GM18861 (cell line): Measurements from ENCODE around the gene ATXN7.

Source experiments
- ATAC-seq: cut with Tn5 transposase; IDR thresholded peaks from one replicate; pipeline ENCODE4 v1.9.1; 2021; ENCODE audit not compliant: unreplicated experiment

ATXN7 gene

DNA sequence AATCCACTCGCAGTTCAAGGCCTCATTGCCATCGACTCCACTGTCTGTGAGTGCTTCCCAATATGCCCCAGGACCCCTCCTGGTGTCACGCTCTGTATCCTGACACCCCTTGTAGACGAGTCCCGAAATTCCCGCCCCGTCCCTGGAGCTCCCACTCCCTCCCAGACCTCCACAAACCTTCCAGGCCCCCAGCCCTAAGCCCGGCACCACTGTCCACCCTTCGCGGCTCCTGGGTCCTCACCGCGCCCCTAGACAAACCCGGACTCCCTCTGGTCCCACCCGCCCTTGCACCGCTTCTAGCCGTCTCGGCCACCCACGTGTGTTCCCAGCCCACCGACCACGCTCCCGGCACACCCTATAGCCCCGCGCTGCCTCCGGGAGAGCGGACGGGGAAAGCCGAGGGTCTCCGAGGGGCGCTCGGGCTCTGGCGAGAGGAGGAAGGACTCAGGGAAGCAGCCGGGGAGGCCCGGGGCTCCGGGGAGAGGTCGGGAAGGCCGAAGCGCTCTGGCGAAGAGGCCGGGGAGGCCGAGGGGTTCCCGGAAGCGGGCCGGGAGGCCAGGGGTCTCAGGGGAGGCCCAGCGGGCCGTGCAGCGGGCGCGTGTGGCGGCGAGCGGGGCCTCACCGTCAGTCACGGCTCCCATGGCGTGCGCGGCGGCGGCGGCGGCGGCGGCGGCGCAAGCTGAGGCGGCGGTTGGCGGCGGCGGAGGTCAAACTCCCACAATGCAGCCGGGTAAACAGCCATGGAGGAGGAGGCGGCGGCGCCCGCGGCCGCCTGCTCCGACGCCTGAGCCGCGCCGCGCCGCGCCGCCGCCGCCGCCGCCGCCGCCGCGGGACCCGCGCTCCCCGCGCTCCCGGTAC, at the start of gene ATXN7, which contains the start of gene THOC7:
Gene ATXN7, plus strand, starts transcription at position 718 of the 858 bp plus-strand sequence. CDS start 48,732 bp downstream, outside the sequence.
Gene THOC7, minus strand, starts transcription at position 656 of the 858 bp plus-strand sequence. Its CDS starts 15 bp downstream, at position 641.
- ATAC-seq, result peak; percentile 54

DNA sequence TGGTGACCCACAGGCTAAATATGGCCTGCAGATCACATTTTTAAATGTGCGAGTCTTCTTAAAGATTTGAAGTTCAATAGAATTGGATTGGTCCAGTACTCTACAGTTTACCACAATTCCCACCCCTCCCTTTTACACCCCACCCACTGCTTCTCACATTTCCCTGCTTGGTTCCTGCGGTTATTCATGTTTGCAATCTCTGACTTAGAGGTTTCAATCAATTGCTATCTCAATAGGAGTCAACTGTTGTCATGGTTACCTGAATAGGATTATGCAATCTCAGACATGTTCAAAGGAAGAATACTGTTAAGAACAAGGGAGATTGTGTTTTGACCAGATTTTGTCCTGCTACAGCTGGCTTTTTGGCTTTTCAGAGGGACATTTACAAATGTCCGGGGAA, 49.4 kb upstream of the ATXN7 start:
- ATAC-seq, result no peak

GRCh38 chr3:63817225-63817624, 46.4 kb upstream of the ATXN7 start:
- no peak for ATAC-seq

GRCh38 chr3:63818282-63819150, 45.2 kb upstream of the ATXN7 start:
- ATAC-seq, result peak; percentile 89

- ATAC-seq, result no peak
Measured at GRCh38 chr3:63819151-63819398, 44.6 kb upstream of the ATXN7 start, which contains the start of gene C3orf49. Gene C3orf49 (plus strand): TSS chr3:63819299. CDS start chr3:63819472, 173 bp downstream.

DNA sequence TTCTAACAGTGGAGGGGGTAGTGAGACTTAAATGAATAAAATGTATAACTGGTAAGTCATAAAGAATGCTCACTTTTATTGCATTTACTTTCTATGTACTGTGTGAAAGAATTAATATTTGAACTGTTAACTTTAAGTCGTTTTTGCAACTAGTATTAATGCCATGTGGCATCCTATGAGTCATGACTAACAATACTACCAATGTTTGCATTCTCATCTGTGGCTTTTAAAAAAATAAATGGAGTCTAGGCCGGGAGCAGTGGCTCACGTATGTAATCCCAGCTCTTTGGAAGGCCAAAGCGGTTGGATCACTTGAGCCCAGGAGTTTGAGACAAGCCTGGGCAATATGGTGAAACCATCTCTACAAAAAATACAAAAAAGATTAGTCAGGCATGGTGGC, 39.4 kb upstream of the ATXN7 start:
- no peak for ATAC-seq

DNA sequence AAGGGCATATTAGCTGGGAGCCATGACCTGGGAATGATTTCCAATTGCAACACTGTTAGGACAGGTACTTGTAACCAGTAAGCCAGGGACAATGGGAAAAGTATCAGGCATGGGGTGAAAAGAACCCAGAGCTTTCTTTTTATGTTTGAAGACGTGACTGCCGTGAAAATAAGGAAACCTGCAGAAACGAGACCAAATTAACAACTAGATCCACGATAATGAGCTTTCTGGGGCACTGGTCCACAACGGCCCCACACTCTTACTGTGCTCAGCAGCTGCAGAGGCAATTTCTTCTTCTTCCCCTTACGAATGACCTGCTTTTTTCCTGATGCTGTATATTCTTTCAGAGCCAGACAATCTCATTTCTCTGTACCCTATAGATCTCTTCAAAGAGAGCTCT, 33.1 kb upstream of the ATXN7 start:
- no peak for ATAC-seq

GRCh38 chr3:63832395-63832794, 31.3 kb upstream of the ATXN7 start:
- no peak for ATAC-seq

- no peak for ATAC-seq
Measured at GRCh38 chr3:63841704-63842103, 22.0 kb upstream of the ATXN7 start.

- ATAC-seq, result no peak
Measured at GRCh38 chr3:63842127-63842526, 21.5 kb upstream of the ATXN7 start.

DNA sequence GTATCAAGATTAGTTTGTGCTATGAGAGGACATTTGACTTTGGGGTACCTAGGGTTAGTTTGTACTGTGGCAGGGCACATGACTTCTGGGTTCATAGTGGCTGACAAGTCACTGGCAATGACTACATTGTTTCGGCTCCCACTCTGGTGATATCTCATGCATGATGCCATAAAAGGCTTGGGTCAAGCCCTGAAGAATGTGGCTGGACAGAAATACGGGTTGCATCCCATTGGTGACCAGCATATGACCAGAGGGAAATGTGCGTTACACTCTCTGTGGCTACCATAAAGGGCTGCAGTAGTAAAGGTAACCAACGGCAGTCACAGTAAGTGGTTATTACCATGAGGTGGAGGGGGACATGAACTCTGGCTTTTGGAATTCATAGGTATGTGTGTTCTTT, 18.5 kb upstream of the ATXN7 start:
- no peak for ATAC-seq

DNA sequence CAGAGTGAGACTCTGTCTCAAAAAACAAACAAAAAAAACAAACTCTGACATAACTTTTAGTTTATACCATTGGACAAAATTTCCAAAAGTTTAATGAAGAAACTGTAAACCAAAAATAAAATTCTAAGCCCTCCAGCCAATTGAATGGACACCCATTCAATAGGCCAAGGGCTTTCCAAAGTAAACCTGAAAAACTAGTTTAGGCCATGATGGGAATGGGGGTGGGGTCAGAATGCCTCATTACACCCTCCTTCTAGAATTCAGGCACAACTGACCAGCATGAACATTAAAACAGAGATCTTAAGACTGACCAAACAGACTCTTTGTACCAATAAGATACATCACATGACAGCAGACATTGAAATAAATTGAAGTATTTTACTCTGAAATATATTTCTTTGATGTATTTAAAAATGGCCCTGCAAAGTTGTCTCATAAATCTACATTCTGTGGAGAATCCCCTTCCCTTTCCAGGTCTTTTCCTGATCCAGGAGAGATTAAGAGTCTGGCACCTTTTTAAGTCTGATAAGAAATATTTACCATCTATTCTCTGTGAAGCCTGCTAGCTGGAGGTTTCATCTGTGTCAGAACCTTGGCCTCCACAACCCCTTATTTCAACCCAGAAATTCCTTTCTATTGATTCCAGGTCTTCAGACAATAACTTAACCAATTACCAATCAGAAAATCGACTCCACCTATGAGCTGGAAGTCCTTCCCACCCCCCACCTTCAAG, 15.8 kb upstream of the ATXN7 start:
- ATAC-seq, result no peak

DNA sequence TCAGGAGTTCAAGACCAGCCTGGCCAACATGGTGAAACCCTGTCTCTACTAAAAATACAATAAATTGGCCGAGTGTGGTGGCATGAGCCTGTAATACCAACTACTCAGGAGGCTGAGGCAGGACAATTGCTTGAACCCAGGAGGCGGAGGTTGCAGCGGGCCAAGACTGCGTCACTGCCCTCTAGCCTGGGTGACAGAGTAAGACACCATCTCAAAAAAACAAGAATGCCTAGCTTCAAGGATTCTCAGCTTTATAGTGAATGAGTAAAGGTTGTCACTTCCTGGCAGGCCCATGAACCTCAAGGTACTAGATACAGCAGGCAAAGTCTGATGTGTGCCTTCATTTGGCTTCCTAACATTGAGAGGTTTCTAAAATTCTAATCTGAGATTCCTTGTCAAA, 14.5 kb upstream of the ATXN7 start:
- ATAC-seq, result no peak

GRCh38 chr3:63851287-63851686, 12.4 kb upstream of the ATXN7 start:
- no peak for ATAC-seq

GRCh38 chr3:63853106-63853505, 10.6 kb upstream of the ATXN7 start:
- no peak for ATAC-seq

DNA sequence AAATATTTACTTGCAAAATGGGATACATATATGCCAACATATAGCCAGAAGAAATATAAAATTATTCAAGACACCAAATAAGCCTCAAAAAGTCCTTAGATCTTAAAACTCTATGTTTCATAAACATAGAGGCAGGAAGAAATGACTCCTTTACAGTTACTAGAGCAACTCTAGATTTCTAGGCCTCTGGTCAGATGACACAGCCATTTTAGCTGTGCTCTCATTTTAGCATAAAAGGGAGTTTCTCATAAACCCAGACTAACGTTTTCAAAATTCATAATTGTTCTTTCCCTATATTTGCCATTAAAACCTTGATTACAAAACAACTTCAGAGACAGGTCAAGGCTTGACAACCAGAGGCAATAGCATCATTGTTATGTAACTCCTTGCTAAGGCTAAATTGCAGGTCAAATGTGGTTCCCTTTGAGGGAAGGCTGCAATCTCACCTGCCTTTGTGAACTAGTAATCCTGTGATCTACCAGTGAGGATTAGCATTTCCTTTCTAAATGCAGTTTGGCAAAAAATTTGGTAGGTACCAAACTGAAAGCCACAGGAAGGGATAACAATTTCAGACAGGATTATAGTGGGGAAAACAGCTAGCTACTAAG, 8.2 kb upstream of the ATXN7 start:
- no peak for ATAC-seq

DNA sequence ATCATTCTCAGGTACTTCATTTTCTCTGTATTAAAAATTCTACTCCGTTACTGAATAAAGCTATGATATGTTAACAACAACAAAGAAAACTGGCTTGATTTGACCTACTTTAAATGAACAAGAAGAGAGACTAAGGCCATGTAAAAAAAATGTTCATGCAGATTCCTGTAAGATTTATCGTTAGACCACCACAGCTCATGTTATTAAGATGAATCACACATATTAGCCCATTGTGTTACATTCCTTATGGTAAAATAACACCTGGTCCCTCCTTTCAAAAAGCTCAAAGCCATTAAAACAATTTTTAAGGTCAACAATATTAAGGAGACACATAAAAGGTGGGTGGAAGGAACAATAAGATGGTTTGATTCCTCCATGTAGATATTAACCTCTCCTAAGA, 6.4 kb upstream of the ATXN7 start:
- no peak for ATAC-seq

DNA sequence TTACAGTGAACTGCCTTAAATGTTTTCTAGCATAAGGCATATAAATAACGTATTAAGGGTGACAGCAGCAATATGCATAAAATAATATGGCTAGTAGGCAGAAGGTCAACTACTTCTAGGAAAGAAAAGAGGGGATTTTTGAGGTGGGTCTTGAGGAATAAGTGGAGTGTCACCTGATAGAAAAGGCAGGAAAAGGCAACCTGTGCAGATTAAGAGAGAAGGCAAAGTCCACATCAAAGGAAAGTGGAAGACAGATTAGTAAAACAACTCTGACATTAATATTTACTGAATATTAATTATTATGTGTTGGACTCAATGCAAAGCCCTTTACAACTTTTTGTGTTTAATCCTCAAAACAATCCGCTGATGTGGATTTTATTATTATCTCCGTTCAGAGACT, 2.9 kb upstream of the ATXN7 start:
- no peak for ATAC-seq

DNA sequence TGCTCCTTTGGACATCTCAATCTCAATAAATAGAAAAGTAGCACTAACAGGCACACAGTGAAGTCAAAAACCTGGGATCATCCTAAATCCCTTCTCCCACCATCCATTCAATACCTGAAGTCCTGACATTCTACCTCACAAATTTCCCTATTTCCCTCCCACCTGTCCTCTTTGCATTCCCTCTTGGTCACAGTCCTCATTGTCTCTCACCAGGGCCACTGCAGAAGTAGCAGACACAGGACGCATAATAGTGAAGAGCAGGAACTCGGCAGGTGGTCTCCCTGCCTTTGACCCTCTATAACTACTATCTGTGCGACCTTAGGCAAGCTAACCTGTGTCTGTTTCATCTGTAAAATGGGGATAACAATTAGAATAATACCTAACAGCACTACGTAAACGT, 2.4 kb upstream of the ATXN7 start:
- ATAC-seq, result no peak

- no peak for ATAC-seq
Measured at GRCh38 chr3:63862804-63863149, 890 bp upstream of the ATXN7 start.
